NCI-H510A (cell line): ENCODE results near the gene FALEC.

Experiments
- DNase-seq: peaks from one replicate; lab custom pipeline; 2025; lab: John Stamatoyannopoulos, UW

The FALEC gene

GRCh38 chr1:150515328-150516049 is at the start of gene FALEC:
Gene FALEC, plus strand, starts transcription at chr1:150515752.
- DNase-seq, result peak; percentile 89

GRCh38 chr1:150466964-150467363 is 48.6 kb upstream of the FALEC start:
- no peak for DNase-seq

DNA sequence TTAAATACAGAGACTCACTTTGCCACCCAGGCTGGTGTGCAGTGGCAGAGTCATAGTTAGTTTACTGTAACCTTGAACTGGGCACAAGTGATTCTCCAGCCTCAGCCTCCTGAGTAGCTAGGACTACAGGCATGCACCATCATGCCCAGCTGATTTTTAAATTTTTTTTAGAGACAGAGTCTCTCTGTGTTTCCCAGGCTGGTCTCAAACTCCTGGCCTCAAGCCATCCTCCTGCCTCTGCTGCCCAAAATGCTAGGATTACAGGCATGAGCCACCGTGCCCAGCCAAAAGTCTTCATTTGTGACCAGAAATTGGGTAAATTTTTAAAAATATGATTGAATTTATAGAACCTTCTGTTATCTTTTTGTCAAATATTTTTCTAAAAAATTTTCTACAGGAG is 46.3 kb upstream of the FALEC start:
- DNase-seq, result no peak

- no peak for DNase-seq
These were observed 42.9 kb upstream of the FALEC start for GRCh38 chr1:150472601-150473200.

DNA sequence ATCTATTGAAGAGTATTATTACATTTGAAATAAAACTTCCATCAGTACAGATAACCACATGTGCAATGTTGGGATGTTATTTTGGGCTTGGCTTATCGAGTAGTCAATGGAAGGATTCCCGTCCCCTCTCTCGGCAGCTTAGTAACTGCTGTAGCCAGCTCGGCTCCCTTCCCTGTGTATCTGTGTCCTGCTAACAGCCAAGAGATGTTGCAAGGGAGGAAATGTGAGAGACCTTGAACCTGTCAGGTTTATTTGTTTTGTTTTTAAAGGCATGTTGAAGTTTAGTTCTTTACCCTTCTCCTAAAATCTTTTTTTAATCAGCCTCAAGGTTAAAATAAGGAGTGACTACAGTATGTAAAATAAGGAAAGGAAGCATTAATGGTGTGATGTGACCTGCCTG is 41.9 kb upstream of the FALEC start:
- DNase-seq, result no peak

DNA sequence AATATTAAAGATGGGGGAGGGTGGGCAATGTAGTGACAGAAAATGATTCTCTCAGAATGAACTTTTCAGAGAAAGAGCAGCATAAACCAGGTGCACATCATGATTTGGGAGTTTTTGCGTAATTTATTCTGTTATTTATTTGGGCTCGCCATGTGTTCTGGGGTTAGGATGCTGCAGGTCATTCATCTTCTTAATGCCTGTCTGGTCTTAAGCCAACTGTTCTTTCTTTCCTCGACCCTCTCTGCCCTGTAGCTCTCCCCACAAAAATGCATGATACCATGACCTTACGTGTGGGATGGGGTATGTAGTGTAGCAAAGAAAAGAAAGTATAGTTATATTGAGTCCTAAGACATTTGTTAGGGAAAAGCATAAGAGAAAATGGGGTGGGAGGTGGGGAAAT is 40.7 kb upstream of the FALEC start:
- no peak for DNase-seq

DNA sequence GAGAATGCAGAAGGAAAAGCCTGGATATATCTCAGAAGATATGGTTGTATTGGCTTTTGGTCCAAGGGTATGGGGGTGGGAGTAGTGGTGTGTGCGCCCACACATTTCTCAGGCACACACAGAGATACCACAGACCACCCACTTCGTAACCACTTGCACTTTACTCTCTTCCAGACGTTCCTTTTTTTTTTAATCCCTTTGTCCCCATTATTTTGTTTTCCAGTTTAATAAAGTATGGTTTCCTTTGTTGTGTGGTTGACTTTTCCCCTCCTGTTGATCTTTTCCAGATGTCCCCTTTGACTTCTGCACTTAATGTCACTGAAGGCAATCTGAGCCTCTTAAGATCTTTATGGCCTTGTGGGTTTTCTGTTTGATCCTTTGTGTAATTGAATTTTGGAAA is 38.8 kb upstream of the FALEC start:
- no peak for DNase-seq

GRCh38 chr1:150477320-150477719 is 38.2 kb upstream of the FALEC start:
- DNase-seq, result no peak

GRCh38 chr1:150477733-150478132 is 37.8 kb upstream of the FALEC start:
- DNase-seq, result no peak

DNA sequence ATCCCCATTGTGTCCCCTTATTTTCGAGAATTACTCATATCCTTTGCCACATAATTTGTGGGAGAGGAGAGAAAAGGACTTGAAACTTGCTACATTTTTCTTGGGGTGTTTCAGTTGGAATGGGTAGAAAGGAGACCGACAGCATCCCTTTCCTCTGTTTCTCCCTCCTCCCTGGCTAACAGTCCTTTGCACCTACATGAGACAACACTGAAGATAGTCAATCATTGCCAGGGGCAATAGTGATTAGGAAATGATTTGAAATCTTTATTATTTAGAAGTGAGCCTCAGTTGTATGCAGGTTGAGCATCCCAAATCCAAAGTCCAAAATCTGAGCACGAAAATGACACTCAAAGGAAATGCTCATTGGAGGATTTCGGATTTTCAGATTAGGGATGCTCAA is 36.2 kb upstream of the FALEC start:
- DNase-seq, result no peak

- DNase-seq, result no peak
These were observed 35.6 kb upstream of the FALEC start for GRCh38 chr1:150479927-150480352.

- DNase-seq, result no peak
These were observed 31.1 kb upstream of the FALEC start for GRCh38 chr1:150484431-150484830.

DNA sequence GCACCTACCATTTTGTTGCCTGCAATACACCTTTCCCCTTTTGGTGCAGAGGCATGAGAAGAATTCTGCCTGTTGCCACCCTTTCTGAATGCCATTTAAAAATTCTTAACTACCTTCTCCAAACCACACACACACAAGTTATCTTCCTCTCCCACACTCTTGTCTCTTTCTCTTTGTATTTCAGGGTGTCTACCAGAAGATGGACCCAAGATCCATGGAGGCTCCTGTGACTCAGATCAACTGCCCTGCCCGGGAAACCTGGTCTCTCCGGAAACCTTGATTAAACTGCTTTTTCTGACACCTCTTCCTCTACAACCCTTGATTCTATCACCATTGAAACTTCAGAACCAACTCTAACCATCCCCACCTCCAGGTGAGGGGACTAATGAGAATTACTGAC is 30.7 kb upstream of the FALEC start:
- DNase-seq, result no peak

DNA sequence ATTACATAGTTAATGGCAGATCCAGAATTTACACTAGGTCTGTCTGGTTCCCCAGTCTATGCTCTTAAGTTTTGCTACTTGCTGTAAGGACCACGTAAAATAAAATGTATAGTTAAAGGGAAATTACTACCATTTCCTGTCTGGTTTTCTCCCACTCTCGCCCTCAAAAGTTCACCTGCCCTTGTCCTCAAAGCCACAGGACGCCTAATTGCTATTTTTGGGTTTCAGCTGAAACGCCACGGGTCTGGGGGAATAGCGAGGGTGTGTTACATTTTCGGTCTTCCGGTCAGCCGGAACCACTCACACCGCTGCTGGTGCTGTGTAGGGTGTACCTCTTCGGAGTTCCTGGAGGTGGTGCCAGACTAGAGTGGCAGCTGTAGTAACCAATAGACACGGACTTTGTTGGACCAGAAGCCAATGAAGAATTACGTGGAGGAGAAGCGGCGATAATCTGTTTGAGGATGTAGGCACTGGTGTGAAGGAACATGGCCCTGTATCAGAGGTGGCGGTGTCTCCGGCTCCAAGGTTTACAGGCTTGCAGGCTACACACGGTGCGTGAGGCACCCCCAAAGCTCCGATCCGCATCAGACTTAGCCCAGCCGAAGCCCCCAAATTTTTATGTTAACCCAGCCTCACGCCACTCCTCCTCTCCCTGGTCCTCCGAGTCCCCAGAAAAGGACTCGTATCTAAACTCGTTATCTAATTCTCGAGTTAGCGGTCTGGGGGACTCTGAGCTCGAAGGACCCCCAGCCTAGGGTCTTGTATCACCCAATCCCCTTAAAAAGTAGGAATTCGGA is 28.4 kb upstream of the FALEC start, which contains the start of gene TARS2:
TARS2 (plus strand) TSS at position 454 of the 797 bp plus-strand sequence; CDS start at position 486, 32 bp downstream.
- DNase-seq, result peak; percentile 87

GRCh38 chr1:150487763-150488115 is 27.8 kb upstream of the FALEC start:
- DNase-seq, result no peak

- no peak for DNase-seq
These were observed 22.4 kb upstream of the FALEC start for GRCh38 chr1:150493175-150493574.

- no peak for DNase-seq
These were observed 17.2 kb upstream of the FALEC start for GRCh38 chr1:150498342-150498741.

DNA sequence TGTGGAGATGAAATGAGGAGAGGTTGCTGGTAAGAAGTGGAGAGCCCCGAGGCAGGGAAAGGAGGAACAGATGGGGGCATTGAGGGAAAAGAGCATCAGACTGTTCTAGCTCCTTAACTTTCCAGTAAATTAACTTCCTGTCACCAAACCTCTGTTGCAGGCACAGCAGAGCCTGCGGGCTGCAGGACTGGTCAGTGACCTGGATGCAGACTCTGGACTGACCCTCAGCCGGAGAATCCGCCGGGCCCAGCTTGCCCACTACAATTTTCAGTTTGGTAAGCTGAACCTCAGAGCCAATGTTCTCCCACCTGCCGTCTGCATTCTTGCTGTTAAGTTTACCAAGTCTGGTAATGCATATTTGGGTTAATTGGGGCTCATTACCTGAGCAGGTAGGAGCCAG is 10.1 kb upstream of the FALEC start:
- no peak for DNase-seq

GRCh38 chr1:150507912-150508864 is 7.4 kb upstream of the FALEC start, which contains the start of gene ECM1:
Gene ECM1, plus strand, starts transcription at chr1:150508109. Its CDS starts 101 bp downstream, at chr1:150508210.
- DNase-seq, result no peak

GRCh38 chr1:150508982-150509381 is 6.6 kb upstream of the FALEC start:
- DNase-seq, result no peak

- DNase-seq, result peak; percentile 65
These were observed 4.0 kb upstream of the FALEC start for GRCh38 chr1:150511551-150511950.
